ENCODE data around the gene ACBD6. TPM values are rescaled to one million over a fixed set of nuclear protein-coding genes. Genes with fewer than 3 reads are reported as not detected.

ACBD6 gene
- total and polyA plus RNA-seq, 4 donors: 34.9 to 76.1 (median 68.3) TPM

GRCh38 chr1:180266275-180267210 lies 235.8 kb downstream of the ACBD6 start:
- no peaks in the 10 kb centered on the region for H3K9me3 ChIP-seq (ENCODE audit: control insufficient read depth, insufficient read depth, low read length)
- no peak overlapping the region for H3K4me3 ChIP-seq (ENCODE audit: low read depth, low read length)
- 83% methylated on average over 24 of the region's 28 CpGs for WGBS (ENCODE audit: insufficient coverage)
- H3K27ac ChIP-seq (ENCODE audit: low read depth, low read length): no peak overlapping the region
- peaks cover 7% of the 10 kb centered on the region for H3K36me3 ChIP-seq (ENCODE audit: control insufficient read depth, insufficient read depth, low read length)
- H3K27me3 ChIP-seq (ENCODE audit: control insufficient read depth, insufficient read depth, low read length): no peaks in the 10 kb centered on the region
- no peak for DNase-seq (ENCODE audit: low read depth in 4 of 6, low spot score in 6 of 6)
- H3K4me1 ChIP-seq (ENCODE audit: control insufficient read depth, insufficient read depth, low read length): peaks cover 26% of the 10 kb centered on the region

- H3K9me3 ChIP-seq (ENCODE audit: control insufficient read depth, insufficient read depth, low read length): no peaks in the 10 kb centered on the region
- no peak overlapping the region for H3K27ac ChIP-seq (ENCODE audit: low read depth, low read length)
- no peak overlapping the region for H3K4me3 ChIP-seq (ENCODE audit: low read depth, low read length)
- 85% methylated on average over 4 of the region's 4 CpGs for WGBS (ENCODE audit: insufficient coverage)
- H3K36me3 ChIP-seq (ENCODE audit: control insufficient read depth, insufficient read depth, low read length): peaks cover 2% of the 10 kb centered on the region
- H3K27me3 ChIP-seq (ENCODE audit: control insufficient read depth, insufficient read depth, low read length): no peaks in the 10 kb centered on the region
- peaks cover 26% of the 10 kb centered on the region for H3K4me1 ChIP-seq (ENCODE audit: control insufficient read depth, insufficient read depth, low read length)
- no peak for DNase-seq (ENCODE audit: low read depth in 4 of 6, low spot score in 6 of 6)
Observed at GRCh38 chr1:180265871-180266270, 236.5 kb downstream of the ACBD6 start.

- Histone ChIP-seq H3K9me3 (ENCODE audit: control insufficient read depth, insufficient read depth, low read length) (no peaks in the 10 kb centered on the region), H3K36me3 (ENCODE audit: control insufficient read depth, insufficient read depth, low read length) (no peaks in the 10 kb centered on the region), H3K27ac (ENCODE audit: low read depth, low read length) (no peak overlapping the region), H3K4me1 (ENCODE audit: control insufficient read depth, insufficient read depth, low read length) (peaks cover 26% of the 10 kb centered on the region), H3K27me3 (ENCODE audit: control insufficient read depth, insufficient read depth, low read length) (no peaks in the 10 kb centered on the region), H3K4me3 (ENCODE audit: low read depth, low read length) (no peak overlapping the region)
- WGBS (ENCODE audit: insufficient coverage): 84% methylated on average over 7 of the region's 9 CpGs
- peak in 1 of 6 donors; percentile 24 for DNase-seq (ENCODE audit: low read depth in 4 of 6, low spot score in 6 of 6)
Observed at GRCh38 chr1:180265201-180265600, 237.2 kb downstream of the ACBD6 start.

GRCh38 chr1:180264595-180264994 lies 237.8 kb downstream of the ACBD6 start:
- WGBS (ENCODE audit: insufficient coverage): no CpG with 5 or more reads among the region's 2 CpGs
- Histone ChIP-seq H3K27ac (ENCODE audit: low read depth, low read length) (no peak overlapping the region), H3K4me1 (ENCODE audit: control insufficient read depth, insufficient read depth, low read length) (peaks cover 26% of the 10 kb centered on the region), H3K27me3 (ENCODE audit: control insufficient read depth, insufficient read depth, low read length) (peaks cover 1% of the 10 kb centered on the region), H3K9me3 (ENCODE audit: control insufficient read depth, insufficient read depth, low read length) (no peaks in the 10 kb centered on the region), H3K4me3 (ENCODE audit: low read depth, low read length) (no peak overlapping the region), H3K36me3 (ENCODE audit: control insufficient read depth, insufficient read depth, low read length) (no peaks in the 10 kb centered on the region)
- DNase-seq (ENCODE audit: low read depth in 4 of 6, low spot score in 6 of 6): no peak

GRCh38 chr1:180262628-180263488 lies 239.5 kb downstream of the ACBD6 start:
- Histone ChIP-seq H3K9me3 (ENCODE audit: control insufficient read depth, insufficient read depth, low read length) (no peaks in the 10 kb centered on the region), H3K27me3 (ENCODE audit: control insufficient read depth, insufficient read depth, low read length) (peaks cover 5% of the 10 kb centered on the region), H3K4me3 (ENCODE audit: low read depth, low read length) (no peak overlapping the region), H3K27ac (ENCODE audit: low read depth, low read length) (no peak overlapping the region), H3K36me3 (ENCODE audit: control insufficient read depth, insufficient read depth, low read length) (no peaks in the 10 kb centered on the region), H3K4me1 (ENCODE audit: control insufficient read depth, insufficient read depth, low read length) (peaks cover 17% of the 10 kb centered on the region)
- DNase-seq (ENCODE audit: low read depth in 4 of 6, low spot score in 6 of 6): no peak
- 73% methylated on average over 11 of the region's 12 CpGs for WGBS (ENCODE audit: insufficient coverage)

GRCh38 chr1:180261524-180262155 lies 240.7 kb downstream of the ACBD6 start:
- no peaks in the 10 kb centered on the region for H3K36me3 ChIP-seq (ENCODE audit: control insufficient read depth, insufficient read depth, low read length)
- no peak overlapping the region for H3K27ac ChIP-seq (ENCODE audit: low read depth, low read length)
- H3K9me3 ChIP-seq (ENCODE audit: control insufficient read depth, insufficient read depth, low read length): no peaks in the 10 kb centered on the region
- no peak overlapping the region for H3K4me3 ChIP-seq (ENCODE audit: low read depth, low read length)
- H3K27me3 ChIP-seq (ENCODE audit: control insufficient read depth, insufficient read depth, low read length): peaks cover 11% of the 10 kb centered on the region
- 89% methylated on average over 3 of the region's 7 CpGs for WGBS (ENCODE audit: insufficient coverage)
- H3K4me1 ChIP-seq (ENCODE audit: control insufficient read depth, insufficient read depth, low read length): peaks cover 9% of the 10 kb centered on the region
- no peak for DNase-seq (ENCODE audit: low read depth in 4 of 6, low spot score in 6 of 6)

GRCh38 chr1:180261030-180261429 lies 241.3 kb downstream of the ACBD6 start:
- Histone ChIP-seq H3K27me3 (ENCODE audit: control insufficient read depth, insufficient read depth, low read length) (peaks cover 16% of the 10 kb centered on the region), H3K9me3 (ENCODE audit: control insufficient read depth, insufficient read depth, low read length) (no peaks in the 10 kb centered on the region), H3K4me1 (ENCODE audit: control insufficient read depth, insufficient read depth, low read length) (peaks cover 4% of the 10 kb centered on the region), H3K27ac (ENCODE audit: low read depth, low read length) (no peak overlapping the region), H3K4me3 (ENCODE audit: low read depth, low read length) (no peak overlapping the region), H3K36me3 (ENCODE audit: control insufficient read depth, insufficient read depth, low read length) (no peaks in the 10 kb centered on the region)
- WGBS (ENCODE audit: insufficient coverage): 91% methylated on average over 10 of the region's 10 CpGs
- no peak for DNase-seq (ENCODE audit: low read depth in 4 of 6, low spot score in 6 of 6)

GRCh38 chr1:180260541-180260940 lies 241.8 kb downstream of the ACBD6 start:
- H3K4me3 ChIP-seq (ENCODE audit: low read depth, low read length): no peak overlapping the region
- no peaks in the 10 kb centered on the region for H3K36me3 ChIP-seq (ENCODE audit: control insufficient read depth, insufficient read depth, low read length)
- WGBS (ENCODE audit: insufficient coverage): 93% methylated on average over 13 of the region's 13 CpGs
- peaks cover 18% of the 10 kb centered on the region for H3K27me3 ChIP-seq (ENCODE audit: control insufficient read depth, insufficient read depth, low read length)
- H3K27ac ChIP-seq (ENCODE audit: low read depth, low read length): no peak overlapping the region
- no peak for DNase-seq (ENCODE audit: low read depth in 4 of 6, low spot score in 6 of 6)
- peaks cover 9% of the 10 kb centered on the region for H3K4me1 ChIP-seq (ENCODE audit: control insufficient read depth, insufficient read depth, low read length)
- no peaks in the 10 kb centered on the region for H3K9me3 ChIP-seq (ENCODE audit: control insufficient read depth, insufficient read depth, low read length)
